Kidney tubule cell (primary cell): ENCODE results near the gene AK8.
"Not testable (repeated sequence)": the region's sequence is repeated elsewhere in the genome, so short reads cannot be mapped to it uniquely, and the experiment has no call there.

ENCODE experiments used
- DNase-seq: peaks from one replicate; pipeline ENCODE4 v3.0.0-alpha.2; 2018; ENCODE audit warnings: low spot score

AK8 gene

DNA sequence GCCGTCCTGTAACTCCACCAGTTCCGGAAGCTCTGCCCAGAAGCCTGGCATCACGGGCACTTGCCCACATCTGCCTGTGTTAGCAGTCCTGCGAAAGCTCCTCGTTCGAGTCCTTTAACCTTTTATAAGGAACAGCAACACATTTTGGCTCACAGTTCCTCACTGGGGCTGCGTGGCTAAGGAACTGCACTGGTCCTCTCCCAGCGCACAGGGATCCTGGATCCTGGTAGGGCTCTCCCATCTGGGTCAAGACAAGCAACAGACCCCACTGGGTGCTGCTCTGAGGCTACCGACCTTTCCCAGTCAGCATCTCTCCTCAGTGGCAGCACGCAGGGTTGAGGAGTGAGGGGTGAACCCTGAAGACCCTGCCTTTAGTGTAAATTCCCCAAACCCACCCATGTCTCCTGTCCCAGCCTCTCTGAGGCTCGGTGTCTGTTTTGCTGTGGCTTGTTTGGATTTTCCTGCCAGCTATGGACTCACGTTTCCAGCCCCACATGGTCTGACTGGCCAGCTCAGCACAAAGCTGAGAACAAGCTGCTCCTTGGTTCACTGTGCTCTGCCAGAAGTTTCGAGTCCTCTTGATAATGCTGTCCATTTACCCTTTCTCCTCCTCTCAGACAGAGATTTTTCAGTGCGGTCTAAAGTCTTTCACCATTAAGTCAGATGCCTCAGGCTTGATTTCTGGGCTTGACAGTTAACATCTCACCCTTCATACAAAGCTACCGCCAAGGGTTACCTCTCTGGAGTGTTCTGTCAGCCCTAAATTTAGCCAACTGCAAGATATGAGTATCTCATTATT is 80.0 kb downstream of the AK8 start:
- no peak for DNase-seq

DNA sequence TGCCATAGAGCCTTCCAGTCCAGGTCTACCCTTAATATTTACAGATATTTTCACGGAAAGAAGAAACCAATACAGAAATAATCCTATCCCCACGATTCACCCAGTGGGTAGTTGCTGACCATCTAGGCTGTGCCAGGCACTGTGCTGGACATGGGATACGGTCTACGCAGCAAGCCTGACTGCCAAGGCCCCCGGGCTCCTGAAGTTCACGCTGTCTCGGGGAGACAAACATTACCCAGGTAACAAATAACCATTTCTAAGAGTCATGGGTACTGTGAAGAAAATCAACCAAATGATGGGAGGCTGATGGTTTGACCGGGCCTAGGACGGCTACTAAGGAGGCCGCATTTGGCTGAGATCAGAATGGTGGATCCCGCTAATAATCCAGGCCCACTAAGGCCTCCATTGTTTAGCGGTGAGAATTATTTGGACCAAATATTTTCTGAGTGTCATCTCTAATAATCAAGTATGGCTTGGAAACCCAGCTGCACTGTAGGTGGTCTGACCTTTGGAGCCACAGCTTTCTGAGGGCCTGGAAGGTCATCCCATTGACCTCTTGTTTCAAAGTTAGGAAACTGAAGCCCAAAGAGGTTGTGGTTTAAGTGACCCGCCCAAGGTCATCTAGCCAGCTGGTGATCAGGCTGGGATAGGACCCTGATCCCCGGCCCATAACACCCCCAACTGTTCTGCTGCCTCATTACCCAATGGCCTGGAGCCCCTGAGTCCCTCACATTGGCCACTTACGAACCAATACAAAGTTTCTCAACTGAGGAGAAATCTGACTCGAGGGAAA is 82.4 kb downstream of the AK8 start:
- no peak for DNase-seq

DNA sequence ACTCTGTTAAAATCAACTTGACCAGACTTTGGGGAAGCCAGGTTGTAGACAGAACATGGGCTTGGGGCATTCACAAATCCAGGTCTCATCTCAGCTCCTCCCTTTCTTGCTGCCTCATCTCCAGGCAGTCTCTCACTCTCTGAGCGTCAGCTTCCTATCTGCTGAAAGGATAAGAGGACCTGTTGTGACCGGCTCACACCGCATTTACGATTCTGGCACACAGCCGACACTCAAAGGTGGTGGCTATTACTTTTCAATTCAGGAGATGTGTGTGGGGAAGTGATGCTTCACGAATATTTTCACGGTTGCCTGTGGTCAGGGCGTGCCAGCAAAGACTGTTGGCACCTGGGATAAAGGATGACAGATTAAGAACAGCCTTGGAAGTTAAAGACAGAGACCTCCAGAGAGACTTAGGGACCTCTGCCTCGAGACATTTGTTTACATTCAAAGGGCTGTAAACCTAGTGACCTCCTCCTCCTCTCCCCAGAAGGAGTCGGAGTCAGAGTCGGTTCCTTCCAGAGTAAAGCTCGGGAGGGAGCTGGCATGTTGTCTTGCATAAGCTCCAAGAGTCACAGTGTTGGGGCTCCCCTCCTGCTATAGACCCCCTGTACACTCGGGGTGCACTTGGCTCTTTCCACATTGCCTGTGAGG is 83.2 kb downstream of the AK8 start:
- DNase-seq, result peak; percentile 50

DNA sequence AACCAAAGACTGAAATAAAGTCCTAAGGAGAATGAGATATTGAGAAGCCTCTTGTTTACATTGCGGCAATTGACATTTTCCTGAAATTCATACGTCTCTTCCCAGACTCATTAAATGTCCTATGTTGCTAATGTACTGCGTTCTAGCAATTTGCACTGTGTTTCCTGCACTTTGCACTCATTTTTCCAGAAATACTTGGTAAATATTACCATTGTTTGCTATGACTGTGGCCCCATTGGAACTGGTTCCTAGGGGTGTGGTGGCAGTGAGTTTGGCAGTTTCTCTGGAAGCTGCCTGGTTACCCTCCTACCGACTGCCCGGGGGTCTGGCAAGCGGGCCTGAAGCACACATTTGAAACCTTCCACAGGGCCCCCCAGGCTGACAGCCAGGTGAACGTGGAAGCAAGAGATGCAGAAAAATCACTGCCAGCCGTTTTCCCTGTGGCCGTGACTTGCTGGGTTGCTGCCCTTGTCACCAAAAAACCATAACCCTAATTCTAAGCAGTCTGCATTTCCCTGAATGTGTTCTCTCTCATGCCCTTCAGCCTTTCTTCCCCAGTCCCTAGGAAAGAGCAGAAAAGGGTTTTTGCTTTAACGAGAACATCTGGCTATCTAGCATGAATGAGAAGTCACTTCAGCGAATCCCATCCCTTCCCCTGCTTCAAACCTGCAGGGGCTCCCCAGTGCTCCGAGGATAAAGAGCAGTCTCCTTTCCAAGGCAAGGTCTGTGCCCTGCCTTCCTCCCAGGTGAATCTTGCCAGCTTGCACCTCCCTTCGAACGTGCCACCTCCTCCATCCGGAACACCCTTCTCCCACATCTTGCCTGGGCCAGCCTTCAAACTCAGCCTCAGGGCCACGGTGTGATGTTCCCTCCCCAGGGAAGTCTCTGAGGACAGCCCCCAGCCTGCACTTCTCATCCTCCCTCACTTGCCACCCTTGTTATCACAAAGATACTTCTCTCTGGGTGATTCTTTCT is 84.2 kb downstream of the AK8 start:
- DNase-seq, result no peak

DNA sequence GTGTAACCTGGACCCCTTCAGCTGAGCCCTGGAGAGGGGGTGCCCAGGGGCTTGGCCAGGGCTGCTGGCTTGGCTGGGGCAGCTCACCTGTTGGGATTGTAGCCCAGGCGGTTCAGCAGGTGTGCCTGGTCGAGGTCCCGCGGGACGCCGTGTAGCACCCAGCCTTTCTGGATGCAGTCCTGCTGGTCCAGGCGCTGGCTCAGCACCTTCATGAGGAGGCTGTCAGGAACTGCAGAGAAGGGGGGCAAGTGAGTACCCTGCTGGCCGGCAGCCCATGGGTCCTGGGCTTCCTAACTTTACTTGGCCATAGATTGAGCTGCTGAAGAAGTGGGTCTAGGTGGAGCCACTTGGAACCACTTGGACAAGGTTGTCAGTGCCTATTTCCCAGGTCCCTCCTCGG is 85.5 kb downstream of the AK8 start:
- DNase-seq, result no peak

DNA sequence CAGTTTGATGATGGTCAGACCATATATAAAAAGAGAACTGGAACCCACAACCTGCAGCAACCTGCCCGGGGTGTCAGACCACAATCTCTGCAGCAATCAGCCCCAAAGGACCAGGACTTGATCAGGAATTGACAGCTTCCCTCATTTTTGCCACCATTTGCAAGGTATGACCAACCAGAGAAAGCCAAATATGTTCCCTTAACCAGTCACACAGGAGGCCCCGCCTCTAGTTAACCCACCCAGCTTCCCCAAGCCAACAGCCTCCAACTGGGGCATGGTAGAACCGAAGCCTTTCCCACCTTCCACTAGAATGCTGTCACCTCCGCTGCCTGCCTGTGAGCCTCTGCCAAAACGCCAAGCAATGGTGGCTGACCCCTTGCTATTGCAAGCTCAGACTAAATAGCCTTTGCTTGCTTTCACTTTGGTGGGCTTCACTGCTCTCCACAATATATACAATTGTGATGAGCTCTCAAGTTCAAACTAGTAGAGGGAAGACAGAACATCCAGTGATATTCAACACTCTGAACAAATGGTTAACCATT is 86.3 kb downstream of the AK8 start:
- no peak for DNase-seq

DNA sequence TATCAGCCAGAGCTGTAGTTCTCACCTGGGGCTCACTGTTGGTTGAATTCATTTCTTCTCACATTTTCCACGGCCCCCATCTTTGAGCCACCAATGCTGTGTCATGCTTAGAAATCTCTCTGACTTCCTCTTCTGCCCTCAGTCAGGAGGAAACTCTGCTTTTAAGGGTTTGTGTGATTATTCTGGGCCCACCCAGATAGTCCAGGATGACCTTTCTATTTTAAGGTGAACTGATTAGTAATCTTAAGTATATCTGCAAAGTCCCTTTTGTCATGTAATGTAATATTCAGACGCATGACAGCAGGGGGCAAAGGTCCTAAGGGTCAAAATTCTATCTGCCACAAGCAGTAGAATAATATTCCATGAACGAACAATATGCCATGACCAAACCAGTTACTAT is 88.4 kb downstream of the AK8 start:
- no peak for DNase-seq

DNA sequence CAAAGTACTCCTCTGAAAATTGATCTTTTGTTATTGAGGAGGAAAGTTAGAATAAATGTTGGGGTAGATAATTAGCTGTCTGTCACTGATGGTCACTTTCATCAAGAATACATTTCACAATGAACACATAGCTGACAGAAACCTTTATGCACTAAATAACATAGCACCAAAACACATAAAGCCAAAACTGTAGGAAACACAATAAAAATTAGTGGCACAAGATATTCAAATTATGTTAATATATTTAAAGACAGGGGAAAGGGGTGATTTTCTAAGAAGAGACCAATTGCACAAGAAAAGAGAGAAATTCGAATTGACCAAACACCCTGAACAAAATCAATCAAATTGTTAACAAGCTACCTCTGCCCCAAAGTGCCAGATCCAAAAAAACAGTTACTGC is 89.7 kb downstream of the AK8 start:
- no peak for DNase-seq

DNA sequence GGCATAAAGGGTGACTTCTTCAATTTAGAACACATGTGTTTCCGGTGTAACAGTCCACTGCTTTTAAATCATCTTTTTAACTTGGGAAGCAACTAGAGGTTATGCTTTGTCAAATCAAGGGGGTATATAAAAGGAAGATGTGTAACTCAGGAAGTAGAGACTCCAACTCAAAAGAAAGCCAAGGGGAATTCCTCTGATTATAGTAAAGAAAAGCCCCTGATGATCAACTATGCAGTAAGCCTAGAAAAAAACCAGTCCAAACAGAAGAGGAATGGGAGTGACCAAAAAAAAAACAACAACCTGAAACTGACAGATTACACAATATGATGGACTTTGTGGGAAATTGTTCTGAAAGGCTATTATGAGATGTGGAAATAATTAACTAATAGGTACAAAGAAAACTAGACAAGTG is 90.3 kb downstream of the AK8 start:
- DNase-seq, result peak; percentile 82

DNA sequence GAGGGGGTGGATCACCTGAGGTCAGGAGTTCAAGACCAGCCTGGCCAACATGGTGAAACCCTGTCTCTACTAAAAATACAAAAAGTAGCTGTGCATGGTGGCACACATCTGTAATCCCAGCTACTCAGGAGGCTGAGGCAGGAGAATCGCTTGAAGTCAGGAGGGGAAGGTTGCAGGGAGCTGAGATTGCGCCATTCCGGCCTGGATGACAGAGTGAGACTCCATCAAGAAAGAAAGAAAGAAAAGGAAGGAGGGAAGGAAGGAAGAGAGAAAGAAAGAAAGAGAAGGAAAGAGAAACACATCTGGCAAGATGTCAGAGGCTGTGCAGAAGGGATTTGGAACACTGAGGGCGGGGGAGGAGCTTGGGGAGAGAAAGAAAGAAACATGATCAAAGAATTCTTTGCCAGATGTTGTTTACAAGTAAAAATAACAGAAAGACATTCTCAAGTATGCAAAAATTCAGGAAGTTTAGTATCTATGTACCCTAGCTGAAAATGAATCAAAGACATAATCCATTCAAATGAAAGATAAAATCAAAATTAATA is 93.7 kb downstream of the AK8 start:
- DNase-seq, result no peak

DNA sequence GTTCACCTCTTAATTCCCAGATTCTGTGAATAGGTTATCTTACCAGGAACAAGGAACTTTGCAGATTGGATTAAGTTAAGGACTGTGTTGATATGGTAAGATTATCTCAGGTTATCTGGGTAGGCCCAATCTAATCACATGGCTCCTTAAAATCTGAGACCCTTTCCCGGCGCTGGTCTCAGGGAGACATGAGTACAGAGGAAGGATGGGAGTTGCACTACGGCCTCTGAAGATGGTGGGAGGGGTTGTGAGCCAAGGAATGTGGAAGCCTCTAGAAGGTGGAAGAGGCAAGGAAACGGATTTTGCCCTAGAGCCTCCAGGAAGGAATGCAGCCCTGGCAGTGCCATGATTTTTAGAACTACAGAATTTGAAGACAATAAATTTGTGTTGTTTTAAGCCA is 95.1 kb downstream of the AK8 start:
- DNase-seq, result no peak

DNA sequence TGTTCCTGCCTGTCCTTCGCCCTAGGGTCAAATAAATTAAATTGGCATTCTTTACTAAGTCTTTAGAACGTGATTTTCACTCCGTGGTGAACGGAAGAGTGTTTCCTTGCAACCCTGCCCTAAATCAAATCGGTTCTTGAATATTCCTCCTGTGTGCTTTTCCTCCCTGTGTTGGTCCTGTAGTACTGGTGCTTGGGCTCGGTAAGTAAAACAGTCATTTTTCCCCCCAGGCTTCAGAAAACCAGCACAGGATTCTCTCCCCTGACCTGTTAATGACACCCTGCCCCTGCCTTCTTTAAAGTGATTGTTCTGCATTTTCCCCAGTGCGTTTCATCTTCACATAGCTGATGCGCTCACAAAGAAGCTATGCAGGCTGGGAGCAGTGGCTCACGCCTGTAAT is 96.0 kb downstream of the AK8 start:
- DNase-seq, result no peak

DNA sequence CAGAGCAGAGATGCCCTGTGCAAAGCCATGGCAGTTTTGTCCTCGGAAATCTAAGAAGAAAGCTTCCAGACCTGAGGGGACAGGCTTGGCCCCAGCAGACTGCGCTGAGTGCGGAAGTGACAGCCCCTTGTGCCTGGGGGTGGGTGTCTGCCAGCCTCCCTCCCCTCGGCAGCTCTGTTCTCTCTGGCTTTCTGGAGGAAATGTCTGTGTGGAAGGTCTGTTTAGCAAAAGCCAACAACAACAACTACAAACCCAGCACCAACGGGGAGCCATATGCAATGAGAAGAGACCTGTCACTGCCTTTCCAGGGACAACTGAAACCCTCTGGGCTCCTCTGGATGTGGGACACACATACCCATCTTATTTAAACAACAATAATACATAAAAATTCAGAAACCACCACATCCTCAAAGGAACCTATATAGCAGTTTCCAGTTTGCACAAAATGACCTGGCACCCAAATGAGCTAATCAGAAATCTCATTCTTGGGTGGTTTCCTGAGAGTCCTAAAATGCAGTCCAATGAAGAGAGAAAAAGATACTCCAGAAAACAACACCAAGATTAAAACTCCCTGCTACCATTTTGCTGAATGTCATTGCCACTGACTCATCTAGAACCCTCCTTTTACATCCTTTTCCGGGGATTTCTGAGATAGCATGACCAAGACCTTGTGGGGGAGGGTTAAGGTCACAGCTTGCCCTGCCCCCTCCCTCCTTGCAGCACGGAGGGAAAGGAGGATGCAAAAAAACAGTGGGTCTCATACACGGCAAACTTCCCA is 97.7 kb downstream of the AK8 start:
- DNase-seq, result no peak

DNA sequence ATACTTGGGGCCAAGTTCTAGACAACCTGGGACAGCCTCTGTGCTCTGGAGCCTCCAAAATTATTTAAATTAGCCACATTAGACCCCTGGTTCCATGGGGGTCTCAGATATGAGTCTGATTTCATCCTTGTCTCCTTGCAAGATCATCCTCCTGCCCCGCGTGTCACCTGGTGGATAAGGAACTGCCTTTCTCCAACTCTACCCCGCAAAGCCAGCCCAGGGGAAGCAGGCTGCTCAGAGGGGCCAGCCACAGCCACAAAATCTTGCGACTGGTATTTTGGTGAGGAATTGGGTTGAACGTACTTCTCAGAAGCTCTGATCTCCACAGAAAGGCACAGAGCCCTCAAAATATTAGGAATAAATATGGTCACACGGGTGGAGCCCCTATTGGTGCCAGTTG is 101.2 kb downstream of the AK8 start:
- DNase-seq, result no peak

DNA sequence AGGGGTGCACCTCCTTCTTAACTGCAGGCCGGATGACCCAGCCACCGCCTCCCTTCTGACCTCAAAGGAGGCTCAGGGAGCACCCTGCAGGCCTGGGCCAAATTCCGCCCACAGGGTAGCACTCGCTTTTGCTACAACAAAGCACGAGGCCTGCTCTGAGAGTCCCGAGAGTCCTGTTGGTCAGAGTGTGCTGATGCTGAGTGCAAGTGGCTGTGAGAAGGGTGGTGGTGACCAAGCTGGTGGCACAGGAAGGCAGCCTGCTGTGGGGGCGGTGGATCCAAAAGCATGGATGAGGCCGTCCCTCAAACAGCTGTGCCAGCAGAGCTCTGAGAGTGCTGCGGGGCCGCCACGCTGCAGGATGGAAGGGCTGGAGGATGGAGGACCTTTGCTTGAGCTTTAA is 101.8 kb downstream of the AK8 start:
- DNase-seq, result no peak

DNA sequence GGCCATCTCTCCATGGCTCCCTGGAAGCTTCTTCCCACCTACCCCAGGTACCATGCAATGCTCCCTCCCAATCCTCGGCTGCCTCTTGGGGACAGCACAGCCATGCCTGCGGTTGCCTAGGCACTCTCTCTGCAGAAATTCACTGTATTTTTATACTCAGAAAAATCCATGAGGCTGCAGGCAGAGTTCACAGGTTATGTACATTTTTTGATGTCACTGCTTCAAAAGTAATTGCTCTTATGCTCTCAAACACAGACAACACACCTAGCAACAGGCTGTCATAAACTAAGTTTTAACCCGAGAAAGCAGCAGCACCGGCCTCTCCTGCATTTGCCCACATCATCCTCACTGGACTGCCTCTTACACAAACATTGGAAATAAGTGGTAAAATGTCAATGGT is 102.4 kb downstream of the AK8 start:
- no peak for DNase-seq

DNA sequence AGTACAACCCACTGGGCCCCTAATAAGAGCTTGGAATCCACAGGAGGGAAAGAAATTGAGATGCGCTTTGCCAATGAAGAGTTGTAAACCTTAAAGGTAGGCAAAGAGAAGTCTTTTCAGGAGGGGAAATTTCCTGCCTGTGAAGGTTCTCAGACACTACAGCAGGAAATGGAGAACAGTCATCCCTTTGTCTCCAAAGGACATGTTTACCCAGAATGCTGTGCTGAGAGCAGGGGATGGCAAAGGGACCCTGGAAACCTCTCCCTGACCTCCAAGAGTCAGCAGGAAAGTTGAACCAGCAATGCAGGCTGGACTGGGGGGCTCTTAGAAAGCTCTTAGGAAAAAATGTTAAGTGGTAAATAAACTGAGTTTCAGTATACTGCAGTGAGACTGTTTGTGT is 103.2 kb downstream of the AK8 start:
- no peak for DNase-seq

DNA sequence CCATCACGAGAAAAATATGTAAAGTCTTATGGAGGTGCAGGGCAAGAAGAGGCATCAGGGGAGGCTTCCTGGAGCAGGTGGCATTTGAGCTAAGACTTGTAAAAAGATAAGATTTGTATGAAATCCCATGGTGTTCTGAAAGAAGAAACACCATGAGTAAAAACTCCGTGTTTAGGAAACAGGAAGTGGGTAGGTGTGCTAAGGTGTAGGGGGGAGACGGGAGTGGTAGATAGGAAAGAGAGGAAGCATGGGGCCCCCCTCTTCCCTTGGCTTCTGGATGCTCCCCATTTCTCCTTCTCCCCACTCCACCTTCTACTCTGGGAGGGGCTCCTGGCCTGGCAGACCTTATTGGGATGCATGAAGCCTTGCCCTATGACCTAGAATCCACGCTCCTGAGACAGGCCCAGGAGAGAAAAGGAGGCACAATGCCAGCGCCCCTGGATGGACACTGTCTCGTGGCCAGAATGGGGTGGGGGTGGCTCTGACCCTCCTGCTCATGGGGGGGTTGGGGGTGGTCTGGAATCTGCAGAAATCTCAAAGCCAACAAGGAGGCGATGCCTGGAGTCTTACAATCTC is 104.2 kb downstream of the AK8 start:
- DNase-seq, result no peak

DNA sequence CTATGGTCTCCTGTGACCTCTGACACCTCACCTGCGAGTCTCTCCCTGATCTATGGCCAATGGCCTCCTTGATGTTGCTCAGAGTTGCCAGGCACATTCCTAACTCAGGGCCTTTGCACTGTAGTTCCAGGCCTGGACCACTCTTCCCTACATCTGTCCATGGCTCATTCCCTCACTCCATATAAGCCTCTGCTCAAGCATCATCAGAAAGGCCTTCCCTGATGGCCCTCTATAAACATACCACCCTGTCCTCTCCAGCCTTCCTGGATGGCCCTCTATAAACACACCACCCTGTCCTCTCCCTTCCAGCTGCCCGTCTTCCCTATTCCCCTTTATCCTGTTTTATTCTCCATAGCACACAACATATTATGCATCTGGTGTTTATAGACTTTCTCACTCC is 105.0 kb downstream of the AK8 start:
- no peak for DNase-seq

DNA sequence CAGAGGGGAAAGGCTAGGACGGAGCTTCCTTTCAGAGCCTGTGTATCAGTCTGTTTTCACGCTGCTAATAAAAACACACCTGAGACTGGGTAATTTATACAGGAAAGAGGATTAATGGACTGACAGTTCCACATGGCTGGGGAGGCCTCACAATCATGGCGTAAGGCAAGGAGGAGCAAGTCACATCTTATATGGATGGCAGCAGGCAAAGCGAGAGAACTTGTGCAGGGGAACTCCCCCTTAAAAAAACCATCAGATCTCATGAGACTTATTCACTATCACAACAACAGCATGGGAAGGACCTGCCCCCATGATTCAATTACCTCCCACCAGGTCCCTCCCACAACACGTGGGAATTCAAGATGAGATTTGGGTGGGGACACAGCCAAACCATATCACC is 106.3 kb downstream of the AK8 start:
- not testable (repeated sequence) for DNase-seq
